GM18526 (cell line): ENCODE results near the gene CDCA7L.
A peak's percentile ranks its signal among the peaks of the same experiment; 100 is the strongest.

Experiments
- POLR2A ChIP-seq: IDR thresholded peaks from 3 replicates; pipeline ENCODE4 v1.6.1; 2011; ENCODE audit not compliant: insufficient read length; ENCODE audit errors: extremely low read depth

The CDCA7L gene, protein sequence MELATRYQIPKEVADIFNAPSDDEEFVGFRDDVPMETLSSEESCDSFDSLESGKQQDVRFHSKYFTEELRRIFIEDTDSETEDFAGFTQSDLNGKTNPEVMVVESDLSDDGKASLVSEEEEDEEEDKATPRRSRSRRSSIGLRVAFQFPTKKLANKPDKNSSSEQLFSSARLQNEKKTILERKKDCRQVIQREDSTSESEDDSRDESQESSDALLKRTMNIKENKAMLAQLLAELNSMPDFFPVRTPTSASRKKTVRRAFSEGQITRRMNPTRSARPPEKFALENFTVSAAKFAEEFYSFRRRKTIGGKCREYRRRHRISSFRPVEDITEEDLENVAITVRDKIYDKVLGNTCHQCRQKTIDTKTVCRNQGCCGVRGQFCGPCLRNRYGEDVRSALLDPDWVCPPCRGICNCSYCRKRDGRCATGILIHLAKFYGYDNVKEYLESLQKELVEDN

GRCh38 chr7:21945454-21946221 is at the start of gene CDCA7L:
Gene CDCA7L, minus strand, starts transcription at chr7:21945899. Its CDS starts 95 bp downstream, at chr7:21945804.
- peak; percentile 82 for TF ChIP-seq POLR2A

- no peak for TF ChIP-seq POLR2A
Observed at GRCh38 chr7:21986096-21986495, 40.4 kb upstream of the CDCA7L start.

- no peak for TF ChIP-seq POLR2A
Observed at GRCh38 chr7:21984042-21984441, 38.3 kb upstream of the CDCA7L start.

- TF ChIP-seq POLR2A, result no peak
Observed at GRCh38 chr7:21983056-21983455, 37.4 kb upstream of the CDCA7L start.

DNA sequence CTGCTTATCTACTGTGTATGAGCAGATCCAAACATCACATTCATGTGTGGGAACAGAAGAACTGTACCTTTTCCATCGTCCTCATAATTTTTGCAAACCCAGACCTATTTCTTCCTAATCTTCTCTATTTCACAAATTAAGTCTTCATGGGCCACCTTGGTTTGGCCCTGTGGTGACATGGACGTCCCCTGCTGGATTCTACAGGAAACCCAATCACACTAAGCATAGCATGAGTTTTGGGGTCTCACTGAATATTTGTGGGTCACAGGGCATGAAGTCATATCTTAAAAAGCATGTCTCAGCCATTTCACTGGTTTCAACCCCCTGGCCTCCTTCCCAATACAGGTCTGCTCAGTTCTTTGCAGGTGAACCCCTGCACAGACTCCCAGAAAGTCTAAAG is 35.8 kb upstream of the CDCA7L start:
- no peak for TF ChIP-seq POLR2A

DNA sequence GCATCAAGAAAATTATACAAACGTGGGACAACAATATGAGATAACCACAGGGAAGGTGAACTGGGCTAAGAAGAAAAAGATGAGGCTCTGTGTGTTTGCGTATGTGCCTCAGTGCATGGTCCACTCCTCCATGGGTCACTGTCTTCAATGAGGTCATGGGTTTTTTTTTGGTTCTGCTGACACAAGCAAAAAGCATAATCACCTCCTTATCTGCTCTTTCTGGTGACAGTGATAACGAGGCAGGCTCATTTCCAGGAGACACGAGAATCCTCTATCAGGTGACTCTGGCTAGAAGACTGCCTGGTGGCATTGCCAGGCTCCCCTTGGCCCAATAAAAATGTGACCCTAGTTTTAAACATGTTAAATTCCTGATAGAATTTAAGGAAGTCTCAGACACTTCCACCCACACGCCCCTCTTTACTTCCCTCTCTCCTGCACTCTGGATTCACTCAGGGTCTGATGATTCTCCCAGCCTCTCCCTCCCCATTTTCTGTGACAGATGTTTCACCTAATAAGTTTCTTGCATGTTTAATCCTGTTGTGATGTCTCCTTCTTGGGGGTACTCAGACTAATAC is 35.3 kb upstream of the CDCA7L start:
- TF ChIP-seq POLR2A, result no peak

DNA sequence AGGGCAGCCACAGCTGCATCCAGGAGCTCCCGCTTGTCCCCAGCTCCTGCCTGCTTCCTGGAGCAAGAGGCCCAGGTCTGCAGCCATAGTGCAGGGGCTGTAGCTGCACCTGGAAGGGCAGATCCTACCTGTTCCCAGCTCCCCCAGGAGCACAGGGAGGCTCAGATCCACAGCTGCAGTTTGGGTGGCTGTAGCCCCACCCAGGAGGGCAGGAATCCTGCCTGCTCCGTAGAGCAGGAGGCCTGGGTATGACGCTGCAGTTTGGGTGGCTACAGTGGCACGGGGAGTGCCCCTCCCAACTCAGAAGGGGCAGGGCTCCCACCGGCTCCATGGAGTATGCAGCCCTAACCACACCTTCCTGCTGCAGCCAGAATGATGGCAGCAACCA is 26.7 kb upstream of the CDCA7L start:
- no peak for TF ChIP-seq POLR2A

- no peak for TF ChIP-seq POLR2A
Observed at GRCh38 chr7:21971780-21972396, 26.2 kb upstream of the CDCA7L start.

DNA sequence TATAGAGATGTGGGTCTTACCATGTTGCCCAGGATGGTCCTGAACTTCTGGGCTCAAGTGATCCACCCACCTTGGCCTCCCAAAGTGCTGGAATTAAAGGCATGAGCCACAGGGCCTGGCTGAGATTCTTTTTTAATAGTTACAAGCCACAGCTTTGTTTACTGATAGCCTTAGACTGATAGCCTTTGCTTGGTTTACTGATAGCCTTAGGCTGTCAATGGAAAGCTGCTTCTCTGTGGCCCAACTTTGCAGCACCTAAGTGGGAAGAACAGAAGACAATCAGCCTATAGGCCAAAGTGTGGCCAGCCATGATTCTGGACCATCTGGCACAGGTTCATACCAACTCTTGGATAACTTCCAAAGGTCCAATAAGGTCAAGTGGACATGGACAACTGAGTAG is 24.1 kb upstream of the CDCA7L start:
- no peak for TF ChIP-seq POLR2A

DNA sequence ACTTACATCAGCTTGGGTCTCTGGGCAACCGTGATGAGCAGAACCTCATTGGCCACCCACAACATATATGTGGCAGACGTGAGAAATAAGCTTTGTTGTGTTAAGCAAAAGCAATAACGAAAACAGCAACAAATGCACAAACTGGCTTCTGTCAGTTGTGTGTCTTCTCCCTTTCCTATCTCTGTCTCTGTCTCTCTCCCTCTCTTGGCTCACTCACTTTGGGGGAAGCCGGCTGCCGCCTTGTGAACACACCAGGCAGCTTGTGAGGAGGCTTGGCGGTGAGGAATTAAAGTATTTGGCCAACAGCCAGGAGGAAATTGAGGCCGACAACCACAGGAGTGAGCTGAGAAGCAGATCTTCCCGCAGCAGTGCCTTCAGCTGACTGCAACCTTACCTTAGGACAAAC is 21.9 kb upstream of the CDCA7L start:
- no peak for TF ChIP-seq POLR2A

GRCh38 chr7:21966271-21966670 is 20.6 kb upstream of the CDCA7L start:
- TF ChIP-seq POLR2A, result no peak

- no peak for TF ChIP-seq POLR2A
Observed at GRCh38 chr7:21965291-21965690, 19.6 kb upstream of the CDCA7L start.

GRCh38 chr7:21962677-21963076 is 17.0 kb upstream of the CDCA7L start:
- no peak for TF ChIP-seq POLR2A

- no peak for TF ChIP-seq POLR2A
Observed at GRCh38 chr7:21960922-21961321, 15.2 kb upstream of the CDCA7L start.

GRCh38 chr7:21959387-21959776 is 13.7 kb upstream of the CDCA7L start:
- TF ChIP-seq POLR2A, result no peak

- no peak for TF ChIP-seq POLR2A
Observed at GRCh38 chr7:21953781-21954180, 8.1 kb upstream of the CDCA7L start.

DNA sequence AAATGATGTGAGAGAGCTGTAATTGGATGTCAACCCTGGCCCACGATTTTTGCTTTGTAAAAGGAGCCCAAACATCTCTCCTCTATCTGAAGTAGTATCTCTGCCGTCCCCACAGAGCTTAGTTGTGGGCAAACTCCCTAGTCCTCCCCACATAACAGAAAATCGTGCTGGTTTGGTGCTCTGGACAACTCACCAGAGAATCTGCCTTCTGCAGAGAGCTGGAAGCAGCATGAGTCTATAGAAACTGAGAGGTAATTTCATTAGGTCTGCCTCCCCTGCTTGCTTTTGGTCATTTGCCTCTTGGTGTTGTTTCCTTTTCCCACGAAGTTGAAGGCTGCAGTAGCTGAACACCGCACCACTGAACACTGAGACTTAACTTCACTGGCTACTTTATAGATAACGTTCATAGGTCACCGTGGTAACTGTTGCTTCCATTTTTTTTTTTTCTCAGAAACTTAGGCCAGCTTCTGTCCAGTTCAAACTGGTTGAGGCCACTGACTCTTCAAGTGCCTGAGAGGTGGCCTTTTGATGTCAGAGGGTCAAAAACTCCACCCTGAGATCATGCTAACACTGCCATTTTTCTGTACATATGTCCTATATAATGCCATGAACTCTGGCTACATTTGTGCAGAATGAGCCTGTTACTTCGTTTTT is 3.3 kb upstream of the CDCA7L start:
- no peak for TF ChIP-seq POLR2A
